ENCODE measurements around the gene SLC4A7.

The SLC4A7 gene

GRCh38 chr3:27508424-27508823, 24.2 kb upstream of the SLC4A7 start:
- intact Hi-C loops (cut with DNase I; ENCODE audit: low total_unique reads): no loop called here

DNA sequence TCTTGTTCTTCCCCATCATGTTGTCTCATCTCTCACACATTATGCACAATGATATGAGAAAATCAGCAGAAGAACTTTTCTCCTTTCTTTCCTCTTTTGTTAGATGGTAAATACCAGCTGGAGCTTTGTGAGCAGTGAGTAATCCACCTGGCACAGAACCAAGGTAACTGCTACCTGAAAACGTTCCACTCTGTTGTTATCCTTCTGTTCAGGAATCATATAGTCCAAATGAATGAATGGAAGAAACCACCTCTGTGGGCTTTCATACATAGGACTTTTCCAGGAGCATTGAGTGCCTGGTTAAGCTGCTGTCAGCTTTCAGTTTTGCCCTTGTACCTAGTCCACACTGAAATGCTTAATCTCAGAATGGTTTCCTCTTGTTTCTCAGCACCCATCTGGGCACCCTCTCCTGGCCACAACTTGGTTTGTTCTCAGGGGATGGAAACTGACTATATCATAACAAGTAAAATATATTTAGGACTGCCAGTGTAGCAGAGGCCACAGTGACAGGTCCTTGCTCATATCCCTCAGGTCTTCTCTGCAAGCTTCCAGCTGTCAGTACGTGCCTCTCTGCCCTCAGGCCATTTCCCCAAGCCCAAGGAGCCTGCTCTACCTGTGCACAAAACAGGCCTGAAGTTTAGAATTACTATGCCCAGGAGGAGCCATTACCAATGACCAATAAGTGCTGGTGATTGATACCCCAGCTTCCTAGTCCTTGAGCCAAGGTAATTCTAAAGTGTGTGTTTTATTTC, 23.5 kb upstream of the SLC4A7 start:
- H3K9me3 ChIP-seq: no peaks in the 10 kb centered on the region
- no peak overlapping the region for H3K4me3 ChIP-seq
- no peaks in the 10 kb centered on the region for H3K27me3 ChIP-seq
- H3K36me3 ChIP-seq: no peaks in the 10 kb centered on the region
- TF ChIP-seq CTCF (IDR thresholded peaks at IDR 0.05): no peak
- no peak for DNase-seq
- H3K4me1 ChIP-seq: peaks cover 0 to 31% (median 7%) of the 10 kb centered on the region in 4 donors
- intact Hi-C loops (cut with DNase I; ENCODE audit: low total_unique reads): no loop called here
- H3K27ac ChIP-seq: no peak overlapping the region

More at GRCh38 chr3:27508424-27508823, 24.2 kb upstream of the SLC4A7 start:
- Histone ChIP-seq H3K4me1 (peaks cover 0 to 27% (median 7%) of the 10 kb centered on the region in 4 donors), H3K36me3 (no peaks in the 10 kb centered on the region), H3K27me3 (no peaks in the 10 kb centered on the region), H3K27ac (no peak overlapping the region), H3K4me3 (no peak overlapping the region), H3K9me3 (no peaks in the 10 kb centered on the region)
- TF ChIP-seq CTCF (IDR thresholded peaks at IDR 0.05): no peak
- no peak for DNase-seq

GRCh38 chr3:27507111-27507510, 22.9 kb upstream of the SLC4A7 start:
- no peak for DNase-seq
- Histone ChIP-seq H3K27me3 (no peaks in the 10 kb centered on the region), H3K4me1 (peaks cover 0 to 31% (median 7%) of the 10 kb centered on the region in 4 donors), H3K36me3 (no peaks in the 10 kb centered on the region), H3K9me3 (no peaks in the 10 kb centered on the region), H3K4me3 (no peak overlapping the region), H3K27ac (no peak overlapping the region)
- TF ChIP-seq CTCF (IDR thresholded peaks at IDR 0.05): no peak
- intact Hi-C loops (cut with DNase I; ENCODE audit: low total_unique reads): no loop called here

GRCh38 chr3:27504749-27505148, 20.6 kb upstream of the SLC4A7 start:
- H3K27me3 ChIP-seq: no peaks in the 10 kb centered on the region
- no peaks in the 10 kb centered on the region for H3K9me3 ChIP-seq
- no peak overlapping the region for H3K4me3 ChIP-seq
- H3K4me1 ChIP-seq: peaks cover 0 to 31% (median 7%) of the 10 kb centered on the region in 4 donors
- peak overlapping the region in 1 of 2 donors; percentile 1 for H3K27ac ChIP-seq
- no peak for DNase-seq
- no peak for TF ChIP-seq CTCF (IDR thresholded peaks at IDR 0.05)
- intact Hi-C loops (cut with DNase I; ENCODE audit: low total_unique reads): no loop called here
- no peaks in the 10 kb centered on the region for H3K36me3 ChIP-seq

DNA sequence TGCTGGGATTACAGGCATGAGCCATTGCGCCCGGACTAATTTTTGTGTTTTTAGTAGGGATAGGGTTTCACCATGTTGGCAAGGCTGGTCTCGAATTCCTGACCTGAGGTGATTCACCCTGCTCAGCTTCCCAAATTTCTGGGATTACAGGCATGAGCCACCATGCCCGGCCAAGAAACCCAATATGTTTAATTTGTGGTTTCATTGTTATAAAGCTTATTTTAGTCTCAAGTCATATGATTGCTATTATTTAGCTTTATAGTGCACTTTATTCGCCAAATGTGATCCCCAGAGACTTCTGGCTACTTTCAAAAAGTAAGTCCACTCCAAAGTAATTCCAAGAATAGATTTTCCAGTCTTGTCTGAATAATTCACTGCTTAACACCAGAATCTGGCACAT, 19.3 kb upstream of the SLC4A7 start:
- no peak for TF ChIP-seq CTCF (IDR thresholded peaks at IDR 0.05)
- no peaks in the 10 kb centered on the region for H3K9me3 ChIP-seq
- intact Hi-C loops (cut with DNase I; ENCODE audit: low total_unique reads): no loop called here
- peak overlapping the region; percentile 28 to 38 for H3K27ac ChIP-seq
- H3K36me3 ChIP-seq: no peaks in the 10 kb centered on the region
- peak; percentile 46 to 72 for DNase-seq
- no peak overlapping the region for H3K4me3 ChIP-seq
- H3K4me1 ChIP-seq: peaks cover 0 to 31% (median 7%) of the 10 kb centered on the region in 4 donors
- H3K27me3 ChIP-seq: no peaks in the 10 kb centered on the region

Measured in tibial artery (tissue), 4 donors.